ENCODE results near the gene DNAJA3.

DNA sequence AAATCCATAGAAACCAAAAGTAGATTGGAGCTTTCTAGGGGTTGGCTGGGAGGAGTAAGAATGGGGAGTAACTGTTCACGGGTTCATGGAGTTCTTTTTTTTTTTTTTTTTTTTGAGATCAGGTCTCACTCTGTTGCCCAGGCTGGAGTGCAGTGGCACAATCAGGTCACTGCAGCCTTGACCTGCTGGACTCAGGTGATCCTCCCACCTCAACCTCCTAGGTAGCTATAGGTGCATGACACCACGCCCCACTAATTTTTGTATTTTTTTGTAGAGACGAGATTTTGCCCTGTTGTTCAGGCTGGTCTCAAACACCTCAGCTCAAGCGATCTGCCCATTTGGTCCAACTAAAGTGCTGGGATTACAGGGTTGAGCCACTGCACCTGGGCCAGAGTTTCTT is 47.2 kb downstream of the DNAJA3 start:
- TF ChIP-seq, protein P1, sequence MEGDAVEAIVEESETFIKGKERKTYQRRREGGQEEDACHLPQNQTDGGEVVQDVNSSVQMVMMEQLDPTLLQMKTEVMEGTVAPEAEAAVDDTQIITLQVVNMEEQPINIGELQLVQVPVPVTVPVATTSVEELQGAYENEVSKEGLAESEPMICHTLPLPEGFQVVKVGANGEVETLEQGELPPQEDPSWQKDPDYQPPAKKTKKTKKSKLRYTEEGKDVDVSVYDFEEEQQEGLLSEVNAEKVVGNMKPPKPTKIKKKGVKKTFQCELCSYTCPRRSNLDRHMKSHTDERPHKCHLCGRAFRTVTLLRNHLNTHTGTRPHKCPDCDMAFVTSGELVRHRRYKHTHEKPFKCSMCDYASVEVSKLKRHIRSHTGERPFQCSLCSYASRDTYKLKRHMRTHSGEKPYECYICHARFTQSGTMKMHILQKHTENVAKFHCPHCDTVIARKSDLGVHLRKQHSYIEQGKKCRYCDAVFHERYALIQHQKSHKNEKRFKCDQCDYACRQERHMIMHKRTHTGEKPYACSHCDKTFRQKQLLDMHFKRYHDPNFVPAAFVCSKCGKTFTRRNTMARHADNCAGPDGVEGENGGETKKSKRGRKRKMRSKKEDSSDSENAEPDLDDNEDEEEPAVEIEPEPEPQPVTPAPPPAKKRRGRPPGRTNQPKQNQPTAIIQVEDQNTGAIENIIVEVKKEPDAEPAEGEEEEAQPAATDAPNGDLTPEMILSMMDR (IDR thresholded peaks at IDR 0.05), result no peak
- no peak for TF ChIP-seq POLR2A (IDR thresholded peaks at IDR 0.05)

Measured in body of pancreas (tissue), 4 donors.